AG09309 (cell line): ENCODE results near the gene CDT1.

Source experiments
- DNase-seq: peaks from one replicate; pipeline ENCODE4 v3.0.0-alpha.2; 2010; ENCODE audit warnings: low read depth
- H3K4me3 ChIP-seq: 2 replicates; pipeline ENCODE4 v1.5.1; 2011; ENCODE audit warnings: mild to moderate bottlenecking, low read depth, low read length, moderate library complexity; ENCODE audit not compliant: control insufficient read depth
- TF ChIP-seq, protein P1 (sequence below): IDR thresholded peaks from 2 replicates; pipeline ENCODE4 v1.5.1; 2011; ENCODE audit warnings: mild to moderate bottlenecking, low read depth, low read length, inconsistent platforms; ENCODE audit not compliant: insufficient read depth, control insufficient read depth; ENCODE audit errors: missing control alignments

CDT1 gene

DNA sequence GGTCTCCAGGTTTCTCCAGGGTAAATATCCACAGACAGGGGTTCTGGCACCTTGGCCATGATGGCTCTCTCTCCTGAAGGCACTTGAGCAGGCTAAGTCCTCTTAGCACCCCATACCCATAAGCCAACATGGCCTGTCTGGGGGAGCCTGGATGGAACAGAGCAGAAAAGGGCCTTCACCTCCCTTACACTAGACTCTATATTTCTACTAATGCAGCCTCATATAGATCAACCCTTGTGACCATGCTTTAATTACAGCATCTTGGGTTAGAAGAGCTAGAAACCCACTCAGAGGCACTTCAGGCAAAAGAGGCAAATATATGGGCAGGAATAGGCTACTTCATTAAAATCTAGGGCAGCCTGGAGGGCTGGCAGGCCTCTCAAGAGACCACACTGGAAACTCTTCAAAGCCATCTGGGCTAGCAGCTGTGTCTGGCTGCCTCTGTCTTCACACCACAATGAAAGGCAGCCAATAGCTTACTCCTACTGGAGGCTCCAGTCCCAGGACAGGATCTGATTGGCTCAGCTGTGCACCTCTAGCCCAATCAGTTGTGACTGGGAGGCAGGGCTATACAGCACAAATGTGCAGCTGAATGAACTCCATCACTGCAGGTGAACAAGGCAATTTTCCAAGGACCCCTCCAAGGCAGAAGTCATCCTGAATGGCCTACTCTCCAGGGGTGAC, 4.7 kb upstream of the CDT1 start:
- DNase-seq, result no peak
- TF ChIP-seq, protein P1, sequence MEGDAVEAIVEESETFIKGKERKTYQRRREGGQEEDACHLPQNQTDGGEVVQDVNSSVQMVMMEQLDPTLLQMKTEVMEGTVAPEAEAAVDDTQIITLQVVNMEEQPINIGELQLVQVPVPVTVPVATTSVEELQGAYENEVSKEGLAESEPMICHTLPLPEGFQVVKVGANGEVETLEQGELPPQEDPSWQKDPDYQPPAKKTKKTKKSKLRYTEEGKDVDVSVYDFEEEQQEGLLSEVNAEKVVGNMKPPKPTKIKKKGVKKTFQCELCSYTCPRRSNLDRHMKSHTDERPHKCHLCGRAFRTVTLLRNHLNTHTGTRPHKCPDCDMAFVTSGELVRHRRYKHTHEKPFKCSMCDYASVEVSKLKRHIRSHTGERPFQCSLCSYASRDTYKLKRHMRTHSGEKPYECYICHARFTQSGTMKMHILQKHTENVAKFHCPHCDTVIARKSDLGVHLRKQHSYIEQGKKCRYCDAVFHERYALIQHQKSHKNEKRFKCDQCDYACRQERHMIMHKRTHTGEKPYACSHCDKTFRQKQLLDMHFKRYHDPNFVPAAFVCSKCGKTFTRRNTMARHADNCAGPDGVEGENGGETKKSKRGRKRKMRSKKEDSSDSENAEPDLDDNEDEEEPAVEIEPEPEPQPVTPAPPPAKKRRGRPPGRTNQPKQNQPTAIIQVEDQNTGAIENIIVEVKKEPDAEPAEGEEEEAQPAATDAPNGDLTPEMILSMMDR, result no peak

DNA sequence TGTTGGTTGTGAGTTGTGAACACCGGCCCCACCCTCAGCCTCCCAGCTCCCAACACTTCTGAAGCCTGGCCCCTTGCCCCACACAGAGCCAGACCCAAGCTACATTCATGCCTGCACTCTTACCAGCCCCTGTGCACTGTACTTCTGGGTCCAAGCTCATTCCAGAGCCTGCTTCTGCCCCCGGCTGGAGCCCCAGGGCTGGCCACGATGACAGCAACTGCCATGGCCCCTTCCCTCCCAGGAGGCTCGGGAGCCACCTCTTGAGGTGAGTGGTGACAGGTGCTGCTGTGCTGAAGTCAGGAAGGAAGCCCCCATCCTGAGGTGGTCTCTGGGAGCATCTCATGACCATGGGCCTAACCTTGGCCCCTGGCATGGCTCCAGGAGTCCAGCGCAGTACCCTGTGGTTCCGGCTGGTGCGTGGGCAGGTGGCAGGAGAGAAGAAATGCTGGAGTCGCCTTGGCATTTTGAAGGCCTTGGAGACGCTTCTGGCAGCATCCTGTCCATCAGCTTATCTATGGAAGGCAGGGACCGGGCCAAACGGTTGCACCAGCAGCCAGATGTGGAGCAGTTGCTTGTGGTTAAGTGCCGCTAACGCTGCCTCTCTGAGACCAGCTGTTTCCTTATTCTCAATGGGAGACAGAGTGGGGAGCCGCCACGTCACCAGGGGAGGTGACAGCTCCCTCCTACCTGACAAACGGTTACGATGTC, 3.9 kb upstream of the CDT1 start:
- TF ChIP-seq, protein P1, result no peak
- no peak for DNase-seq
- no peak overlapping the region for H3K4me3 ChIP-seq

More for the DNA sequence above, 4.7 kb upstream of the CDT1 start:
- H3K4me3 ChIP-seq, result no peak overlapping the region

DNA sequence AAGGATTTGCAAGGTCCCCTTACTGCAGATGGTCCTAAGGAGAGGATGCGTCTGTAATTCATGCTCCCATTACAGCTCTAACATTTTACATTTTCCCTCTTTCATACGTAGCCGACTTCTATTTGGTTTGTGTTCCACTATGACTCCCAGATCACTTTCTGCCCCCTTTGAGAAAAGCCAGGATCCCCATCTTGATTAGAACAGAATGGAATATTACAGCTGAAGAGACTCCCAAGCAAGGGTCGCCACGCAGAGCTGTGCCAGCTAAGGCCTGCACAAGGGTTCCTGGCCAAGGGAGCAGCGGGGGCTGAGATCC, 3.4 kb upstream of the CDT1 start:
- DNase-seq, result no peak
- no peak overlapping the region for H3K4me3 ChIP-seq
- TF ChIP-seq, protein P1, result no peak

DNA sequence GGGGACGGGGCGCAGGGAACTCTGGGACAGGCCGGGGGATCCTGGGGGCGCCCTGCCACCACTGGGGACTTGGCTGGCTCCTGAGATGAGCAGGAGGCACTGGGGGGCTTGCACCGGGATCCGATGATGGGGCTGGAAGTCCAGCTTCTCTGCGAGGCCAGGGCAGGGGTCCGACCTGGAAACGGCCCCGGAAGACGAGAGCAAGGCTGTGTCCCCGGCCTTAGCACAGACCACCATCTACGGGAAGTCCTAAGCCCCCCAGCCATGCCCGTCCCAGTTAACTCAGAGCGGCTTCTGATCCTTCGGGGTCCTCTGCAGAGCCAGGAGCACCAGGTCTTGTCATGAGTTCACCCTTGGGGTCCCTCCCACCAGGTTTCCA, 573 bp downstream of the CDT1 start:
- TF ChIP-seq, protein P1, result no peak
- peak overlapping the region; percentile 48 for H3K4me3 ChIP-seq
- DNase-seq, result no peak

DNA sequence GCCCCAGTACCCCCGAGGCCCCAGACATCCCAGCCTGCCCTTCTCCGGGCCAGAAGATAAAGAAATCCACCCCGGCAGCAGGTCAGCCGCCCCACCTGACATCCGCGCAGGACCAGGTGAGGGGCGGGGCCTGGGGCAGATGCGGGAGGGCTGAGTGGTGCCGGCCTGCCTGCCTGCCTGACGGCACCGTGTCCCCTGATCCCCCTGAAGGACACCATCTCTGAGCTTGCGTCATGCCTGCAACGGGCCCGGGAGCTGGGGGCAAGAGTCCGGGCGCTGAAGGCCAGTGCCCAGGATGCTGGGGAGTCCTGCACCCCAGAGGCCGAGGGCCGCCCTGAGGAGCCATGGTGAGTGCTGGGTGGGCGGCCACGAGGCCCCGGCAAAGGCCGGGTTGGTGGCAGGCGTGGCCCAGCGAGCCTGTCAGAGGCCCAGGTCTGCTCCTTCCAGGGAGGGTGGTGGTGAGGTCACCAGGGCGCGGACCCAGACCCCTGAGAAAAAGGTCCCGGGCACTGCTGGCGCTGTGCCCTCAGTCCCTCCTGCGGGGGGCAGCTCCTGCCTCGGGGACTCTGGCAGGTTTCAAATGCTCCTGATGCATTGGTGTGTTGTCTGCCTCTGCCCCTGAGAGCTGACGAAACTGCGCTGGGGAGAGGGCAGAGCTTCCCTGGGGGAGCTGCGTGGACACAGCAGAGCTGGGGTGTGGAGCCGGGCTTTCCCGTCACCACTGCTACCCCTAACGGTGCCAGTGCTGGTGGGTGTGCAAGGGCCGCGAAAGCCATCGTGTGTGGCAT, 1.2 kb downstream of the CDT1 start:
- H3K4me3 ChIP-seq, result peak overlapping the region; percentile 48
- DNase-seq, result no peak
- TF ChIP-seq, protein P1, result no peak

DNA sequence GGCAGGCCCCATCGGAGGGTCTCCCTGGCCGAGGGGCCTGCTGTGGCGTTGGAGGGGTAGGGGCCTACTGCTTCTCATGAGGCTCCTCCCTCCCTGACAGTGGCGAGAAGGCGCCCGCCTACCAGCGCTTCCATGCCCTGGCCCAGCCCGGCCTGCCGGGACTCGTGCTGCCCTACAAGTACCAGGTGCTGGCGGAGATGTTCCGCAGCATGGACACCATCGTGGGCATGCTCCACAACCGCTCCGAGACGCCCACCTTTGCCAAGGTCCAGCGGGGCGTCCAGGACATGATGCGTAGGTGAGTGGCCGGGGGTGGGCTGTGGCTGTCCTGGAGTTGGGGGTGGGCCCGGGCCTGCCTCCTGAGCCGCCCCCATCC, 1.7 kb downstream of the CDT1 start:
- no peak for DNase-seq
- TF ChIP-seq, protein P1, result no peak
- H3K4me3 ChIP-seq, result no peak overlapping the region
